Measurements from ENCODE around the gene IFITM1.
"Not testable (repeated sequence)": the region's sequence is repeated elsewhere in the genome, so short reads cannot be mapped to it uniquely, and the experiment has no call there.

Gene IFITM1

GRCh38 chr11:316891-317301 is 3.1 kb downstream of the IFITM1 start:
- WGBS (ENCODE audit: insufficient coverage) = 97% methylated on average over 5 of the region's 7 CpGs
- H3K27ac ChIP-seq (ENCODE audit: insufficient read depth in 1 of 2, low read depth in 1 of 2, low read length in 2 of 2, poor library complexity in 1 of 2, severe bottlenecking in 2 of 2) = peak overlapping the region in 1 of 2 experiments; percentile 25

GRCh38 chr11:317668-318404 is 4.0 kb downstream of the IFITM1 start:
- Histone ChIP-seq H3K4me3 (ENCODE audit: control insufficient read depth in 1 of 7, extremely low read depth in 1 of 7, insufficient read depth in 4 of 7, low read depth in 2 of 7, low read length in 6 of 7) (peak overlapping the region in 2 of 7 experiments; percentile 15 to 50), H3K4me1 (ENCODE audit: control extremely low read depth in 1 of 4, control insufficient read depth in 4 of 4, insufficient read depth in 4 of 4, low read length in 3 of 4) (peaks cover 3 to 62% (median 53%) of the 10 kb centered on the region in 4 experiments), H3K36me3 (ENCODE audit: control insufficient read depth in 4 of 4, insufficient read depth in 4 of 4, low read length in 3 of 4) (peaks cover 0 to 10% (median 2%) of the 10 kb centered on the region in 4 experiments), H3K27me3 (replicated peaks in 2 of 5; ENCODE audit: control insufficient read depth in 4 of 5, insufficient read depth in 5 of 5, low read length in 4 of 5) (peaks cover 0 to 21% (median 0%) of the 10 kb centered on the region in 5 experiments)
- H3K27ac ChIP-seq (ENCODE audit: insufficient read depth in 1 of 2, low read depth in 1 of 2, low read length in 2 of 2, poor library complexity in 1 of 2, severe bottlenecking in 2 of 2); H3K9me3 ChIP-seq (ENCODE audit: control extremely low read depth in 1 of 5, control insufficient read depth in 4 of 5, insufficient read depth in 2 of 5, low read depth in 1 of 5, low read length in 4 of 5); DNase-seq: not testable (repeated sequence)
- ChIA-PET POLR2A (interaction anchor here (1.0 kb wide), 1 partner anchor 10 kb away, joined by 3 read pairs; the partner anchor contains the start of gene IFITM2), CTCF (interaction anchor here (0.7 to 3.6 kb wide), 7 partner anchors 8 to 148 kb away, joined by 3 to 37 read pairs (median 4); partner anchors contain the start of gene IFITM2)
- 100% methylated on average over 3 of the region's 30 CpGs for WGBS (ENCODE audit: insufficient coverage)

More at GRCh38 chr11:316891-317301, 3.1 kb downstream of the IFITM1 start:
- peaks cover 8 to 72% (median 62%) of the 10 kb centered on the region in 4 experiments for H3K4me1 ChIP-seq (ENCODE audit: control extremely low read depth in 1 of 4, control insufficient read depth in 4 of 4, insufficient read depth in 4 of 4, low read length in 3 of 4)
- CTCF ChIA-PET = interaction anchor here (0.7 to 3.6 kb wide), 9 partner anchors 8 to 148 kb away, joined by 3 to 37 read pairs (median 4); partner anchors contain the start of gene IFITM2
- POLR2A ChIA-PET = interaction anchor here (0.6 to 1.4 kb wide), 4 partner anchors 9 to 43 kb away, joined by 3 to 5 read pairs (median 4); partner anchors contain the start of gene IFITM2
- H3K36me3 ChIP-seq (ENCODE audit: control insufficient read depth in 4 of 4, insufficient read depth in 4 of 4, low read length in 3 of 4) = peaks cover 0 to 10% (median 2%) of the 10 kb centered on the region in 4 experiments
- H3K4me3 ChIP-seq (ENCODE audit: control insufficient read depth in 1 of 7, extremely low read depth in 1 of 7, insufficient read depth in 4 of 7, low read depth in 2 of 7, low read length in 6 of 7) = peak overlapping the region in 2 of 7 experiments; percentile 55 to 79
- H3K27me3 ChIP-seq (replicated peaks in 2 of 5; ENCODE audit: control insufficient read depth in 4 of 5, insufficient read depth in 5 of 5, low read length in 4 of 5) = peaks cover 0 to 21% (median 0%) of the 10 kb centered on the region in 5 experiments
- DNase-seq = no peak
- no peaks in the 10 kb centered on the region for H3K9me3 ChIP-seq (ENCODE audit: control extremely low read depth in 1 of 5, control insufficient read depth in 4 of 5, insufficient read depth in 2 of 5, low read depth in 1 of 5, low read length in 4 of 5)

- H3K27ac ChIP-seq (ENCODE audit: insufficient read depth in 1 of 2, low read depth in 1 of 2, low read length in 2 of 2, poor library complexity in 1 of 2, severe bottlenecking in 2 of 2); POLR2A ChIA-PET; DNase-seq; H3K9me3 ChIP-seq (ENCODE audit: control extremely low read depth in 1 of 5, control insufficient read depth in 4 of 5, insufficient read depth in 2 of 5, low read depth in 1 of 5, low read length in 4 of 5): not testable (repeated sequence)
- peaks cover 0 to 59% (median 46%) of the 10 kb centered on the region in 4 experiments for H3K4me1 ChIP-seq (ENCODE audit: control extremely low read depth in 1 of 4, control insufficient read depth in 4 of 4, insufficient read depth in 4 of 4, low read length in 3 of 4)
- H3K27me3 ChIP-seq (replicated peaks in 2 of 5; ENCODE audit: control insufficient read depth in 4 of 5, insufficient read depth in 5 of 5, low read length in 4 of 5) = peaks cover 0 to 21% (median 0%) of the 10 kb centered on the region in 5 experiments
- CTCF ChIA-PET = interaction anchor here (1.9 to 3.6 kb wide), 2 partner anchors 12 to 13 kb away, joined by 6 to 37 read pairs; partner anchors contain the start of gene IFITM2
- H3K4me3 ChIP-seq (ENCODE audit: control insufficient read depth in 1 of 7, extremely low read depth in 1 of 7, insufficient read depth in 4 of 7, low read depth in 2 of 7, low read length in 6 of 7) = peak overlapping the region in 6 of 7 experiments; percentile 38 to 70 (median 50)
- H3K36me3 ChIP-seq (ENCODE audit: control insufficient read depth in 4 of 4, insufficient read depth in 4 of 4, low read length in 3 of 4) = peaks cover 0 to 10% (median 2%) of the 10 kb centered on the region in 4 experiments
- no CpG with 5 or more reads among the region's 79 CpGs for WGBS (ENCODE audit: insufficient coverage)
Observed at GRCh38 chr11:318405-319120, 4.7 kb downstream of the IFITM1 start.

DNA sequence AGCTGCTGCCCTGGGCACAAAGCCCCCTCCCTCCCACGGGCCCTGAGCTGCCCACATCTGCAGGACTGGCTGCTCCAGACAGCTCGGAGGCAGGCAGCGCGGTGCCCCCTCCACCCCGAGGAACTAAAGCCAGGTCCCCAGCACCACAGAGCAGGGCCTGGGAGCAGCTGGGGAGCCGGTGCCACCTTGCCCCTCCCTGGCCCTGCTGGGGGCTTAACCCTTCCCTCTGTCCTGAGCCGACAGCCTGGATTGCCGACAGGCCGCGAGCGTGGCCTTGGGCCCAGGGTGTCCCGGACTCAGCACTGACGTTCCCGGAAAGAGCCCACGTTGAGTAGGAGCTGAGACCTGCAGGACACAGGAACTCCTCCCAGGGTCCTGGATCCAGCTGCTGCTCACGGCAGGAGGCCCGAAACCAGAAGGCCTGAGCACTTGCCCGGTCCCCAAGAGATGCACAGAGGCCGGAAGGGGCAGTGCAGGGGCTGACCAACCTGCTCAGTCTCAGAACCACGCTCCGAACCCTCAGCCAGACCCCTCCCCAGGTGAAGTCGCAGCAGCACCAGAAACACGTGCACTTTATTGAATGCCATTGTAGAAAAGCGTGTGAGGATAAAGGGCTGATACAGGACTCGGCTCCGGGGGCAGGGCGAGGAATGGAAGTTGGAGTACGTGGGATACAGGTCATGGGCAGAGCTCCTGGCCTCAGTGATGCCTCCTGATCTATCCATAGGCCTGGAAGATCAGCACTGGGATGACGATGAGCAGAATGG is 5.5 kb downstream of the IFITM1 start:
- Histone ChIP-seq H3K36me3 (ENCODE audit: control insufficient read depth in 4 of 4, insufficient read depth in 4 of 4, low read length in 3 of 4) (peaks cover 0 to 10% (median 2%) of the 10 kb centered on the region in 4 experiments), H3K27me3 (replicated peaks in 2 of 5; ENCODE audit: control insufficient read depth in 4 of 5, insufficient read depth in 5 of 5, low read length in 4 of 5) (peaks cover 0 to 21% (median 0%) of the 10 kb centered on the region in 5 experiments), H3K4me3 (ENCODE audit: control insufficient read depth in 1 of 7, extremely low read depth in 1 of 7, insufficient read depth in 4 of 7, low read depth in 2 of 7, low read length in 6 of 7) (peak overlapping the region in 6 of 7 experiments; percentile 38 to 83 (median 53)), H3K4me1 (ENCODE audit: control extremely low read depth in 1 of 4, control insufficient read depth in 4 of 4, insufficient read depth in 4 of 4, low read length in 3 of 4) (peaks cover 0 to 58% (median 40%) of the 10 kb centered on the region in 4 experiments)
- H3K27ac ChIP-seq (ENCODE audit: insufficient read depth in 1 of 2, low read depth in 1 of 2, low read length in 2 of 2, poor library complexity in 1 of 2, severe bottlenecking in 2 of 2); POLR2A ChIA-PET; DNase-seq; H3K9me3 ChIP-seq (ENCODE audit: control extremely low read depth in 1 of 5, control insufficient read depth in 4 of 5, insufficient read depth in 2 of 5, low read depth in 1 of 5, low read length in 4 of 5): not testable (repeated sequence)
- CTCF ChIA-PET = interaction anchor here (1.9 kb wide), 1 partner anchor 11 kb away, joined by 6 read pairs; no protein-coding TSS in a partner anchor
- 49% methylated on average over 13 of the region's 29 CpGs for WGBS (ENCODE audit: insufficient coverage)

- POLR2A ChIA-PET; H3K9me3 ChIP-seq (ENCODE audit: control extremely low read depth in 1 of 5, control insufficient read depth in 4 of 5, insufficient read depth in 2 of 5, low read depth in 1 of 5, low read length in 4 of 5); DNase-seq: not testable (repeated sequence)
- H3K4me3 ChIP-seq (ENCODE audit: control insufficient read depth in 1 of 7, extremely low read depth in 1 of 7, insufficient read depth in 4 of 7, low read depth in 2 of 7, low read length in 6 of 7) = peak overlapping the region in 5 of 7 experiments; percentile 47 to 83 (median 69)
- H3K27me3 ChIP-seq (replicated peaks in 2 of 5; ENCODE audit: control insufficient read depth in 4 of 5, insufficient read depth in 5 of 5, low read length in 4 of 5) = peaks cover 0 to 21% (median 0%) of the 10 kb centered on the region in 5 experiments
- peaks cover 0 to 60% (median 37%) of the 10 kb centered on the region in 4 experiments for H3K4me1 ChIP-seq (ENCODE audit: control extremely low read depth in 1 of 4, control insufficient read depth in 4 of 4, insufficient read depth in 4 of 4, low read length in 3 of 4)
- H3K36me3 ChIP-seq (ENCODE audit: control insufficient read depth in 4 of 4, insufficient read depth in 4 of 4, low read length in 3 of 4) = peaks cover 0 to 10% (median 2%) of the 10 kb centered on the region in 4 experiments
- peak overlapping the region in 1 of 2 experiments; percentile 73 for H3K27ac ChIP-seq (ENCODE audit: insufficient read depth in 1 of 2, low read depth in 1 of 2, low read length in 2 of 2, poor library complexity in 1 of 2, severe bottlenecking in 2 of 2)
- CTCF ChIA-PET = interaction anchor here (1.9 kb wide), 1 partner anchor 10 kb away, joined by 6 read pairs; no protein-coding TSS in a partner anchor
- no CpG with 5 or more reads among the region's 10 CpGs for WGBS (ENCODE audit: insufficient coverage)
Observed at GRCh38 chr11:319888-320273, 6.0 kb downstream of the IFITM1 start.

GRCh38 chr11:324156-324555 is 10.3 kb downstream of the IFITM1 start:
- CTCF ChIA-PET = interaction anchor here (1.2 to 1.3 kb wide), 2 partner anchors 16 to 39 kb away, joined by 3 to 5 read pairs; no protein-coding TSS in a partner anchor
- Histone ChIP-seq H3K9me3 (ENCODE audit: control extremely low read depth in 1 of 5, control insufficient read depth in 4 of 5, insufficient read depth in 2 of 5, low read depth in 1 of 5, low read length in 4 of 5) (no peaks in the 10 kb centered on the region), H3K4me1 (ENCODE audit: control extremely low read depth in 1 of 4, control insufficient read depth in 4 of 4, insufficient read depth in 4 of 4, low read length in 3 of 4) (peaks cover 2 to 62% (median 37%) of the 10 kb centered on the region in 4 experiments), H3K4me3 (ENCODE audit: control insufficient read depth in 1 of 7, extremely low read depth in 1 of 7, insufficient read depth in 4 of 7, low read depth in 2 of 7, low read length in 6 of 7) (no peak overlapping the region), H3K27ac (ENCODE audit: insufficient read depth in 1 of 2, low read depth in 1 of 2, low read length in 2 of 2, poor library complexity in 1 of 2, severe bottlenecking in 2 of 2) (peak overlapping the region in 1 of 2 experiments; percentile 62), H3K36me3 (ENCODE audit: control insufficient read depth in 4 of 4, insufficient read depth in 4 of 4, low read length in 3 of 4) (no peaks in the 10 kb centered on the region), H3K27me3 (replicated peaks in 2 of 5; ENCODE audit: control insufficient read depth in 4 of 5, insufficient read depth in 5 of 5, low read length in 4 of 5) (no peaks in the 10 kb centered on the region)
- WGBS (ENCODE audit: insufficient coverage) = 89% methylated on average over 8 of the region's 11 CpGs
- no peak for DNase-seq
- POLR2A ChIA-PET = no interaction called here

All from common myeloid progenitor, CD34-positive (primary cell).